ENCODE results near the gene TIMP4.

- TF ChIP-seq, protein P1, sequence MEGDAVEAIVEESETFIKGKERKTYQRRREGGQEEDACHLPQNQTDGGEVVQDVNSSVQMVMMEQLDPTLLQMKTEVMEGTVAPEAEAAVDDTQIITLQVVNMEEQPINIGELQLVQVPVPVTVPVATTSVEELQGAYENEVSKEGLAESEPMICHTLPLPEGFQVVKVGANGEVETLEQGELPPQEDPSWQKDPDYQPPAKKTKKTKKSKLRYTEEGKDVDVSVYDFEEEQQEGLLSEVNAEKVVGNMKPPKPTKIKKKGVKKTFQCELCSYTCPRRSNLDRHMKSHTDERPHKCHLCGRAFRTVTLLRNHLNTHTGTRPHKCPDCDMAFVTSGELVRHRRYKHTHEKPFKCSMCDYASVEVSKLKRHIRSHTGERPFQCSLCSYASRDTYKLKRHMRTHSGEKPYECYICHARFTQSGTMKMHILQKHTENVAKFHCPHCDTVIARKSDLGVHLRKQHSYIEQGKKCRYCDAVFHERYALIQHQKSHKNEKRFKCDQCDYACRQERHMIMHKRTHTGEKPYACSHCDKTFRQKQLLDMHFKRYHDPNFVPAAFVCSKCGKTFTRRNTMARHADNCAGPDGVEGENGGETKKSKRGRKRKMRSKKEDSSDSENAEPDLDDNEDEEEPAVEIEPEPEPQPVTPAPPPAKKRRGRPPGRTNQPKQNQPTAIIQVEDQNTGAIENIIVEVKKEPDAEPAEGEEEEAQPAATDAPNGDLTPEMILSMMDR (IDR thresholded peaks at IDR 0.05 in 8 of 11, conservative IDR thresholded peaks at IDR 0.05 in 3 of 11): no peak
- no peak for TF ChIP-seq POLR2A (IDR thresholded peaks at IDR 0.05)
These were observed 24.2 kb upstream of the TIMP4 start for GRCh38 chr3:12182687-12183441.

Measured in spleen (tissue), 7 donors.